HCT116 (cell line): ENCODE results near the gene ARRDC3. TPM values are rescaled to one million over a fixed set of nuclear protein-coding genes. Genes with fewer than 3 reads are reported as not detected.

Experiments used
- ATAC-seq: fragments of 200-7000 bp; cut with Tn5 transposase; 2 replicates; pipeline ENCODE4 v1.9.1; 2020; ENCODE audit warnings: mild to moderate bottlenecking, moderate library complexity
- BruUV-seq: library from RNA; stranded (reverse); fragments of 400-500 nt; replicated peaks from 2 replicates; lab custom pipeline; 2021; lab: Mats Ljungman, UMichigan
- CTCF ChIA-PET: fragments of 300-600 bp; sonication (Branson Sonifier 250); formaldehyde crosslinking; loops from one replicate; lab custom pipeline; 2021; ENCODE audit warnings: antibody characterized with exemption; lab: Charles Lee
- POLR2A ChIA-PET: fragments of 300-600, 350-600 bp; sonication (Branson Sonifier 250); formaldehyde crosslinking; loops from one replicate; lab custom pipeline; 2021; ENCODE audit warnings: antibody characterized with exemption; lab: Charles Lee
- RAD21 ChIA-PET, 2 experiments: fragments of 300-600 bp; sonication (Branson Sonifier 250); formaldehyde crosslinking; loops; one replicate each; lab custom pipeline; 2023; ENCODE audit warnings: low total read pairs in 2 of 2; ENCODE audit not compliant: uncharacterized antibody in 2 of 2, unreplicated experiment in 2 of 2, low non-redundant PET in 1 of 2; lab: Charles Lee
- DNase-seq: peaks from one replicate; pipeline ENCODE4 v3.0.0-alpha.2; 2010; ENCODE audit warnings: low read depth, low spot score
- H2AFZ ChIP-seq: fragments of 200-600 bp; shearing (Covaris generic), sonication (generic); 2 replicates; pipeline ENCODE4 v1.6.1; 2017; ENCODE audit warnings: low read depth, mixed run types, mixed read lengths, antibody characterized with exemption, low read length; ENCODE audit not compliant: poor library complexity, severe bottlenecking
- H3K27ac ChIP-seq: 2 replicates; pipeline ENCODE4 v1.5.1; 2012; ENCODE audit warnings: low read depth, low read length
- H3K27me3 ChIP-seq: fragments of 200-600 bp; sonication (generic); 2 replicates; pipeline ENCODE4 v1.6.1; 2016; ENCODE audit warnings: mixed run types, low read length, mixed read lengths; ENCODE audit not compliant: insufficient read depth
- H3K36me3 ChIP-seq, 2 experiments: fragments of 200-500 bp in 1 of 2; fragments of 200-600 bp in 1 of 2; sonication (Bioruptor generic) in 1 of 2; sonication (generic) in 1 of 2; 2 replicates each; pipeline versions ENCODE4 v1.5.1 to v1.6.1; 2014 to 2016; ENCODE audit warnings: low read length in 2 of 2, inconsistent platforms in 1 of 2, mixed read lengths in 1 of 2, mixed run types in 1 of 2; ENCODE audit not compliant: insufficient read depth in 2 of 2, control insufficient read depth in 1 of 2
- H3K4me1 ChIP-seq, 2 experiments: fragments of 200-600 bp in 1 of 2; sonication (generic) in 1 of 2; 2 replicates each; pipeline versions ENCODE4 v1.5.1 to v1.6.1; 2012 to 2017; ENCODE audit warnings: low read length in 2 of 2, inconsistent platforms in 1 of 2, mild to moderate bottlenecking in 1 of 2, mixed read lengths in 1 of 2, mixed run types in 1 of 2, moderate library complexity in 1 of 2; ENCODE audit not compliant: insufficient read depth in 2 of 2, control insufficient read depth in 1 of 2
- H3K4me2 ChIP-seq: fragments of 200-600 bp; sonication (generic); 2 replicates; pipeline ENCODE4 v1.6.1; 2017; ENCODE audit warnings: mixed run types, low read length, mixed read lengths
- H3K4me3 ChIP-seq, 2 experiments: fragments of 200-600 bp in 1 of 2; sonication (generic) in 1 of 2; replicated peaks in 1 of 2; 2 replicates each; pipeline ENCODE4 v1.5.1; 2011 to 2016; ENCODE audit warnings: low read length in 2 of 2, control low read depth in 1 of 2, low read depth in 1 of 2, mild to moderate bottlenecking in 1 of 2, mixed read lengths in 1 of 2, mixed run types in 1 of 2
- H3K79me2 ChIP-seq: fragments of 200-600 bp; sonication (generic); 2 replicates; pipeline ENCODE4 v1.6.1; 2017; ENCODE audit warnings: mild to moderate bottlenecking, mixed run types, low read length, moderate library complexity, mixed read lengths; ENCODE audit not compliant: insufficient read depth
- H3K9ac ChIP-seq: fragments of 200-600 bp; sonication (generic); 2 replicates; pipeline ENCODE4 v1.6.1; 2016; ENCODE audit warnings: low read length, mixed read lengths
- H3K9me2 ChIP-seq: fragments of 200-600 bp; sonication (generic), shearing (Covaris generic); 2 replicates; pipeline ENCODE4 v1.6.1; 2017; ENCODE audit warnings: mixed run types, mild to moderate bottlenecking, moderate library complexity; ENCODE audit not compliant: insufficient read depth
- H3K9me3 ChIP-seq, 2 experiments: fragments of 200-500 bp in 1 of 2; fragments of 200-600 bp in 1 of 2; sonication (Bioruptor generic) in 1 of 2; sonication (generic) in 1 of 2; 2 replicates each; pipeline ENCODE4 v1.6.1; 2014 to 2017; ENCODE audit warnings: low read length in 2 of 2, mixed read lengths in 2 of 2, inconsistent platforms in 1 of 2, low read depth in 1 of 2, mild to moderate bottlenecking in 1 of 2, mixed run types in 1 of 2, moderate library complexity in 1 of 2; ENCODE audit not compliant: control insufficient read depth in 1 of 2, insufficient read depth in 1 of 2
- H4K20me1 ChIP-seq: fragments of 200-600 bp; sonication (generic), shearing (Covaris generic); 2 replicates; pipeline ENCODE4 v1.6.1; 2017; ENCODE audit warnings: mixed run types, mild to moderate bottlenecking, moderate library complexity; ENCODE audit not compliant: insufficient read depth
- CBX3 ChIP-seq: IDR thresholded peaks from 2 replicates; pipeline ENCODE4 v1.6.1; 2012; ENCODE audit warnings: low read depth
- CEBPB ChIP-seq: IDR thresholded peaks from 2 replicates; pipeline ENCODE4 v1.6.1; 2012; ENCODE audit warnings: low read depth
- ELF1 ChIP-seq: IDR thresholded peaks from 2 replicates; pipeline ENCODE4 v1.6.1; 2012; ENCODE audit warnings: low read depth, borderline replicate concordance
- EZH2 ChIP-seq: fragments of 200-600 bp; sonication (generic); IDR thresholded peaks from 2 replicates; pipeline ENCODE4 v1.6.1; 2017; ENCODE audit warnings: antibody characterized with exemption, mixed run types
- EZH2phosphoT487 ChIP-seq: fragments of 200-600 bp; IDR thresholded peaks from 2 replicates; pipeline ENCODE4 v1.6.1; 2018; ENCODE audit warnings: antibody characterized with exemption, borderline replicate concordance
- FOSL1 ChIP-seq: IDR thresholded peaks from 2 replicates; pipeline ENCODE4 v1.6.1; 2012; ENCODE audit warnings: low read depth
- JUND ChIP-seq: IDR thresholded peaks from 2 replicates; pipeline ENCODE4 v1.6.1; 2012
- POLR2AphosphoS5 ChIP-seq: IDR thresholded peaks from 2 replicates; pipeline ENCODE4 v1.6.1; 2011; ENCODE audit warnings: mild to moderate bottlenecking, low read depth, low read length, moderate library complexity
- RAD21 ChIP-seq: IDR thresholded peaks from 2 replicates; pipeline ENCODE4 v1.6.1; 2012; ENCODE audit warnings: low read depth, mild to moderate bottlenecking
- SIN3A ChIP-seq: IDR thresholded peaks from 2 replicates; pipeline ENCODE4 v1.6.1; 2012; ENCODE audit warnings: low read depth
- SP1 ChIP-seq: IDR thresholded peaks from 2 replicates; pipeline ENCODE4 v1.6.1; 2012; ENCODE audit warnings: low read depth
- SRF ChIP-seq: IDR thresholded peaks from 2 replicates; pipeline ENCODE4 v1.6.1; 2012; ENCODE audit warnings: low read depth
- TCF7L2 ChIP-seq: IDR thresholded peaks from 2 replicates; pipeline ENCODE4 v1.7.0; 2011; ENCODE audit warnings: borderline replicate concordance, inconsistent platforms; ENCODE audit not compliant: insufficient read depth, insufficient read length; ENCODE audit errors: extremely low read depth
- ZNF274 ChIP-seq: fragments of 200-500 bp; sonication (Bioruptor generic); IDR thresholded peaks from 2 replicates; pipeline ENCODE4 v1.6.1; 2014; ENCODE audit warnings: mild to moderate bottlenecking, low read depth, low read length, inconsistent platforms
- intact Hi-C: fragments of 100-400 bp; cut with micrococcal nuclease; formaldehyde crosslinking; loops from 2 replicates; pipeline ENCODE4 v1.10.0; 2022
- total RNA-seq: library from RNA; stranded (reverse); gene quantifications from one replicate; pipeline ENCODE4 v1.2.1, GENCODE V29; 2021; ENCODE audit not compliant: unreplicated experiment
- TF ChIP-seq, protein P1 (sequence below): IDR thresholded peaks from 2 replicates; pipeline ENCODE4 v1.6.1; 2012
- TF ChIP-seq, protein P2 (sequence below): IDR thresholded peaks from 2 replicates; pipeline ENCODE4 v1.6.1; 2011; ENCODE audit warnings: mild to moderate bottlenecking, low read length, moderate library complexity; ENCODE audit not compliant: insufficient replicate concordance; ENCODE audit errors: extremely low read depth
- TF ChIP-seq, protein P3 (sequence below): IDR thresholded peaks from 2 replicates; pipeline ENCODE4 v1.6.1; 2012; ENCODE audit warnings: low read depth
- TF ChIP-seq, protein P4 (sequence below): IDR thresholded peaks from 2 replicates; pipeline ENCODE4 v1.6.1; 2012

The ARRDC3 gene
- total RNA-seq, 1 experiment from 2014 or later: 41.5 TPM

DNA sequence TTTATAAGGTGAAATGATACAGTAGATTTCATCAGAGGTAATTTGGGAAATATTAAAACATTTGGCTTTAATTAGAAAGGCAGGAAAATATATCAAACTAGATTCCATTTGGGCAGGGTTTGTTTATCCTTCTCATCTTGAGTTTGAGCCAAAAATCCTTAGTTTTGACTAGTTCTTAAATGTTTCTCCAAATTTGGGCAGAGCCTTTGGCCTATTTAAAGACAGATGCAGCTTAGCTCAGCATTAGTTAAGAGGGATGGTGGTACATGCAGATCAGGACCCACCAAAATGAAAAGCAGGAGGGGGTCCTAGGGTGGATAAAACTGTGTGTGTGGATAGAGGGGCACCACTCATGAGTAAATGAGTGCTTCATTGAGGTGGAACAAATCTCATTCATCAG is 20.3 kb upstream of the ARRDC3 start:
- intact Hi-C loops: loop anchor here (5.0 kb wide), 1 partner anchor 301 kb away; no protein-coding TSS in a partner anchor
- ChIA-PET CTCF (no interaction called here), POLR2A (no interaction called here), RAD21 (no interaction called here)
- Histone ChIP-seq H3K9ac (no peak overlapping the region), H3K4me2 (no peak overlapping the region), H4K20me1 (no peaks in the 10 kb centered on the region), H3K27ac (no peak overlapping the region), H3K27me3 (no peaks in the 10 kb centered on the region), H3K4me1 (no peaks in the 10 kb centered on the region), H2AFZ (no peak overlapping the region), H3K36me3 (no peaks in the 10 kb centered on the region), H3K4me3 (no peak overlapping the region), H3K9me3 (no peaks in the 10 kb centered on the region), H3K9me2 (no peaks in the 10 kb centered on the region), H3K79me2 (no peaks in the 10 kb centered on the region)
- DNase-seq (no peak), ATAC-seq (no peak)
- BruUV-seq: no TSS peak
- TF ChIP-seq CEBPB: no peak
- no peak for TF ChIP-seq TCF7L2
- TF ChIP-seq, protein P1, sequence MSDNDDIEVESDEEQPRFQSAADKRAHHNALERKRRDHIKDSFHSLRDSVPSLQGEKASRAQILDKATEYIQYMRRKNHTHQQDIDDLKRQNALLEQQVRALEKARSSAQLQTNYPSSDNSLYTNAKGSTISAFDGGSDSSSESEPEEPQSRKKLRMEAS: no peak
- TF ChIP-seq JUND: no peak
- no peak for TF ChIP-seq EZH2
- no peak for TF ChIP-seq ELF1
- no peak for TF ChIP-seq FOSL1
- TF ChIP-seq, protein P2, sequence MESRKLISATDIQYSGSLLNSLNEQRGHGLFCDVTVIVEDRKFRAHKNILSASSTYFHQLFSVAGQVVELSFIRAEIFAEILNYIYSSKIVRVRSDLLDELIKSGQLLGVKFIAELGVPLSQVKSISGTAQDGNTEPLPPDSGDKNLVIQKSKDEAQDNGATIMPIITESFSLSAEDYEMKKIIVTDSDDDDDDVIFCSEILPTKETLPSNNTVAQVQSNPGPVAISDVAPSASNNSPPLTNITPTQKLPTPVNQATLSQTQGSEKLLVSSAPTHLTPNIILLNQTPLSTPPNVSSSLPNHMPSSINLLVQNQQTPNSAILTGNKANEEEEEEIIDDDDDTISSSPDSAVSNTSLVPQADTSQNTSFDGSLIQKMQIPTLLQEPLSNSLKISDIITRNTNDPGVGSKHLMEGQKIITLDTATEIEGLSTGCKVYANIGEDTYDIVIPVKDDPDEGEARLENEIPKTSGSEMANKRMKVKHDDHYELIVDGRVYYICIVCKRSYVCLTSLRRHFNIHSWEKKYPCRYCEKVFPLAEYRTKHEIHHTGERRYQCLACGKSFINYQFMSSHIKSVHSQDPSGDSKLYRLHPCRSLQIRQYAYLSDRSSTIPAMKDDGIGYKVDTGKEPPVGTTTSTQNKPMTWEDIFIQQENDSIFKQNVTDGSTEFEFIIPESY: no peak
- TF ChIP-seq, protein P3, sequence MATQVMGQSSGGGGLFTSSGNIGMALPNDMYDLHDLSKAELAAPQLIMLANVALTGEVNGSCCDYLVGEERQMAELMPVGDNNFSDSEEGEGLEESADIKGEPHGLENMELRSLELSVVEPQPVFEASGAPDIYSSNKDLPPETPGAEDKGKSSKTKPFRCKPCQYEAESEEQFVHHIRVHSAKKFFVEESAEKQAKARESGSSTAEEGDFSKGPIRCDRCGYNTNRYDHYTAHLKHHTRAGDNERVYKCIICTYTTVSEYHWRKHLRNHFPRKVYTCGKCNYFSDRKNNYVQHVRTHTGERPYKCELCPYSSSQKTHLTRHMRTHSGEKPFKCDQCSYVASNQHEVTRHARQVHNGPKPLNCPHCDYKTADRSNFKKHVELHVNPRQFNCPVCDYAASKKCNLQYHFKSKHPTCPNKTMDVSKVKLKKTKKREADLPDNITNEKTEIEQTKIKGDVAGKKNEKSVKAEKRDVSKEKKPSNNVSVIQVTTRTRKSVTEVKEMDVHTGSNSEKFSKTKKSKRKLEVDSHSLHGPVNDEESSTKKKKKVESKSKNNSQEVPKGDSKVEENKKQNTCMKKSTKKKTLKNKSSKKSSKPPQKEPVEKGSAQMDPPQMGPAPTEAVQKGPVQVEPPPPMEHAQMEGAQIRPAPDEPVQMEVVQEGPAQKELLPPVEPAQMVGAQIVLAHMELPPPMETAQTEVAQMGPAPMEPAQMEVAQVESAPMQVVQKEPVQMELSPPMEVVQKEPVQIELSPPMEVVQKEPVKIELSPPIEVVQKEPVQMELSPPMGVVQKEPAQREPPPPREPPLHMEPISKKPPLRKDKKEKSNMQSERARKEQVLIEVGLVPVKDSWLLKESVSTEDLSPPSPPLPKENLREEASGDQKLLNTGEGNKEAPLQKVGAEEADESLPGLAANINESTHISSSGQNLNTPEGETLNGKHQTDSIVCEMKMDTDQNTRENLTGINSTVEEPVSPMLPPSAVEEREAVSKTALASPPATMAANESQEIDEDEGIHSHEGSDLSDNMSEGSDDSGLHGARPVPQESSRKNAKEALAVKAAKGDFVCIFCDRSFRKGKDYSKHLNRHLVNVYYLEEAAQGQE: no peak
- no peak for TF ChIP-seq SIN3A
- TF ChIP-seq SP1: no peak
- TF ChIP-seq POLR2AphosphoS5: no peak
- TF ChIP-seq ZNF274: no peak
- TF ChIP-seq, protein P4, sequence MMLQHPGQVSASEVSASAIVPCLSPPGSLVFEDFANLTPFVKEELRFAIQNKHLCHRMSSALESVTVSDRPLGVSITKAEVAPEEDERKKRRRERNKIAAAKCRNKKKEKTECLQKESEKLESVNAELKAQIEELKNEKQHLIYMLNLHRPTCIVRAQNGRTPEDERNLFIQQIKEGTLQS: no peak
- TF ChIP-seq CBX3: no peak
- TF ChIP-seq EZH2phosphoT487: no peak
- TF ChIP-seq RAD21: no peak
- TF ChIP-seq SRF: no peak
